Renal cortex interstitium (tissue), 11 donors: ENCODE results near the gene GOLGA8K. TPM values are rescaled to one million over a fixed set of nuclear protein-coding genes. Genes with fewer than 3 reads are reported as not detected.
"Not testable (repeated sequence)": the region's sequence is repeated elsewhere in the genome, so short reads cannot be mapped to it uniquely, and the experiment has no call there.

Source experiments
- DNase-seq, 11 donors: peaks; one replicate each; pipeline ENCODE4 v3.0.0-alpha.2; 2013; ENCODE audit warnings: low read depth in 9 of 11, low spot score in 4 of 11; ENCODE audit errors: extremely low read depth in 1 of 11
- polyA plus RNA-seq, 3 donors: library from polyadenylated mRNA; unstranded; fragments of 120-200 nt; gene quantifications; one replicate each; pipeline ENCODE4 v1.2.1, GENCODE V29; 2013; ENCODE audit not compliant: insufficient read length in 3 of 3

GOLGA8K gene
- polyA plus RNA-seq, 3 donors: 2.4 to 4.4 (median 2.9) TPM

DNA sequence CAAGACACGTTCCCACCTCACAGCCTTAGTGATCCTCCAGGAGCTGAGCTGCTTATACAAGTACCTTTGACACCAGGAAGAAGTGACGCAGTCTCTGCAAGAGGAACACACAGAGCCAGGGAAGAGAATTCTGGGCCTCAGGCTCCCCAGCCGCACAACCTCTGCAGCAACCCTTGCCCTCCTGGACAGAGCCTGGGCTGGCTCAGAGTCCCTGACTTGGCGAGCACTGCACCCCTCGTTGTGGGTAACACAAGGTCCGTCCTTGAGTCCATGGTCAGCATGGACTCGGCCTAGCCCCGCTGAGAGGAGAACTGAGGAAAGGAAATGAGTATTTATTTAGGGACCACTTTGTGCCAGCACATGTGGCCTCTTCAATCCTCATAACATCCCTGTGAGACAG, 39.6 kb downstream of the GOLGA8K start:
- not testable (repeated sequence) for DNase-seq

DNA sequence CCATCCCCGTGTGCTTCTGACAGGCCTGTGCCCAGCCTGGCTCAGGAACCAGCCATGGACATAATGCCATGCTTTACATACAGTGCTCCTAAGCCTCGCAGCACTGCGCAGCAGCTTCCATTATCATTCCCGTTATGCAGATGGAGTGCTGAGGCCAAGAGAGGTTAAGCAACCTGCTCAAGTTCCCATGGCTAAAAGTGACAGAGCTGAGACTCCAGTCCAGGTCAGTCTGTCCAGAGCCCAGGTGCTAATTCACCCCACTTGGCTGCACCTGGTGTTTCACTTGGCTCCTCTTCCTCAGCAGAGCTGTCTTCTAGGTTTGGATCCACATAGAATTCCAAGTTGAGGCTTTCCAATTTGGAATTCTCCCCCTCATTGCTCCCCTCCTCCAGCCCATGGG, 41.4 kb downstream of the GOLGA8K start:
- not testable (repeated sequence) for DNase-seq

DNA sequence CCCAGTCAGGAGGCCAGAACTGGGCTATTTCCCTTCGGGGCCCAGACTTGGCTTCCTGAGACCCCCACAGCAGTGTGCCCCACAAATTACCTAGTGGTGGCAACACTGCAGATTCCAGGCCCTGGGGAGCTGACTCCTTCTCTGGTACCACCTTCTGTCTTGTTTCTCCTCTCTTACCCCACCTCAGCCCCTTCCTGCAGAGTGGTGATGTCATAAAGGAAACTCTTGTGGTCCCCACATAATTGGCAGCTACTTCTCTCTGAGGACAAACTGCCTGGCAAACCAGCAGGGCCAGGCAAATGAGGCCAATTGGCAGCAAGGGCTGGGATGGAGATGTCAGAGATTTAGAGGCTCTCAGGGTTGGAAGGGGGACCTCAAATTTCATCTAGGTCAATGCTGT, 44.6 kb downstream of the GOLGA8K start:
- not testable (repeated sequence) for DNase-seq

DNA sequence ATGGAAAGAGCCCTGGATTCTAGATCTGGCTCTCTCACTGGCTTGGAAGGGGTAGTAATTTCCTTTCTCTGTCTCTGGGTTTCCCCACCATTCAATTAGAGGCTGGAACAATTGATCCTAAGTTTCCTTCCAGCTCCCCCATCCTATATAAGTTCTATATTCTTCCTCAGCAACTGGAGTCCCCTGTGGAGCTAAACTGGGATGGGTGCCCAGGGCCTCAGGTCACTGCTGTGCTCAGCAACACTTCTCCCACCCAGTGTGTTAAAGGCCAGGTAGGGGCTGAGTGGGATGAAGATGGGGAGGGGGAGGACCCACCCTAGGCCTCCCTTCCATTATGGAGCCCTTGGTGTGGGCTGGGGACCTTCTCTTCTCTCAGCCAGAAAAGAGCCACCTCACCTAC, 46.2 kb downstream of the GOLGA8K start:
- not testable (repeated sequence) for DNase-seq

DNA sequence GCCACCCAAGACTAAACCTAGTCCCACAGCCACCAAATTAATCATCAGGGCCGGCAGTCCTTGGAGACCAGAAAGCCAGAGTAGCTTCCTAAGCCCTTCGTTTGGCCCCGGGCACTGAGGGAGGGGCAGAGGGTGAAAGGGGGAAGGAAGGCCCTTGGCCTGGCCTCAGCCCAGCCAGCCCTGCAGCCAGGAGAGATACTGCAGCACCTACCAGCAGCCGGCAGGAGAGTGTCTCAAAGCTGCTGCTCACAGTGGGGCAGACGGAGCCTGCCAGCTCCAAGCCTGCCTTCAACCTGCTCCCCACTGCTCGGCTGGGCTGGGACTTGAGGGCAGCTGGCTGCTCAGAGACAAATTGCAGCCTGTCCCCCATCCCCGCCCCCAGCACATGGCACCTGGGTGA, 50.3 kb downstream of the GOLGA8K start:
- DNase-seq: not testable (repeated sequence)

DNA sequence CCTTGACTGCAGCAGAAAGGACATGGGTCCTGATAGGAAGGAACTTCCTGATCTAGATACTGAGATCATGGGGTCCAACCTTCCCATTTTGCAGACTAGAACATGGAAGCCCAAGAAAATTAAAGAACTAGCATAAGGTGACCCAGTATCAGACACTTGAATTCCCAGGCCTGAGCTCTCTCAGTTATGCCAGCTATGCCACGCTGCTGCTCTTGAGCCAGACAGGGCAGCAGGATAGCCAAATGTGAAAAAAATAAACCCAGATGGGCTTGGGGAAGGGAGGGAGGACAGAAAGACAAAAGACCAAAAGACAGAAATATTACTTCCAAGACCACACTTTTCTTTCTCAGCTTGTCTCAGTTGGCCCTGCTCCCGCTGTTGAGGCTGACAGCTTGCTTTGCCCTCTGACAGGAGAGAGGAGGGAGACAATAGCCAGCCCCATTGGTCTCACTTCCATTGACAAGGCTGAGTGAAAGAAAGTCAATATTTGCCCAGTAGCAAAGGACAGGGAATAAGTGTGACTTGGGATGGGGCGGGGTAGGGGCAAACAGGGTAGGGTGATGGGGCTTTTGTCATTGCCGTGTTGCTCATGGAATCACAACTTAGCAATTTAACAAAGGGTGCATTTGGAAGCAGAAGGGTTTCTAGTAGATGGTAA, 52.4 kb downstream of the GOLGA8K start:
- DNase-seq: not testable (repeated sequence)

DNA sequence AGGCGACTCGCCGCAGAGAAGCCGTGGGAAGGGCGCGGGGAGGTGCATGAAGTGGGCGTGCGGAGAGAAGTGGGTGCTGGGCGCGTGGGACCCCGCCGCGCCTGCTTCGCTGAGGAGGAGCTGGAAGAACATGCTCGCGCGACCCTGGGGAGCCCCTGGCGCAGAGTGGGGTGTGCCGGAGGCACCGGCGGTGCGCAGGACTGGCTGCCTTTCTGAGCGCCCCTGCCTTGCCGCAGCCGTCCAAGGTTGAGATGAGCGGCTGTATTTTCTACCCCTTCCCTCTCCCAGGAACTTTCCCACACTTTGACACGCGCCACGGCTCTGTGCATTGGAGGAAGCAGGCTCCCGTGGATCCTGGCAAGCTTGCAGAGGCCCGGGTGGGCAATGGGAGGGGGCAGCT, 56.1 kb downstream of the GOLGA8K start:
- not testable (repeated sequence) for DNase-seq

DNA sequence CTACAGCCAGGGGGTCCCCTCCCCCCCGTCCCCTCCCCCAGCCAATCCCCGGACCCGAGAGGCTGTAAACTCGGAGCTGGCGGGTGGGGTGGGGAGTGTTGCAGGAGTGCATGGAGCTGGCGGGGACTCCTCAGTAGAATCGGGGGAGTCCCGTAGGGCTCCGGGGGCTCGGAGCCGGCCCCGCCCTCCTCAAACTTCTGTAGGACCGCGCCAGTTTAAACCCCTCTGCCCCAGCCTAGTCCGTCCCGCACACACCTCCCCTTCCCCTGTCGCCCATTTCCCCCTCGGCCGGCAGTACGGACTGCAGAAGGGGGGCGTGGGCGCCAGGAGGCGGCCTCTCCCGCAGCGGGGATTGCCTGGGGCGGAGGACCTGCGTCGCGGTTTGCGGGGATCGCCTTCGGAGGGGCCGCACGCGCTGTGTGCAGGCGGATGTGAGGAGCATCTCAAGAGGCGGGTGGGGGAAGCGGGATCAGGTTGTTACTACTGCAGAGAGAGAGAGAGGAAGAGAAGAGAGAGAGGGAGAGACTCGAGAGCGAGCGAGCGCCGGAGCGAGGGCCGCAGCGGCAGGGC, 57.0 kb downstream of the GOLGA8K start:
- not testable (repeated sequence) for DNase-seq

DNA sequence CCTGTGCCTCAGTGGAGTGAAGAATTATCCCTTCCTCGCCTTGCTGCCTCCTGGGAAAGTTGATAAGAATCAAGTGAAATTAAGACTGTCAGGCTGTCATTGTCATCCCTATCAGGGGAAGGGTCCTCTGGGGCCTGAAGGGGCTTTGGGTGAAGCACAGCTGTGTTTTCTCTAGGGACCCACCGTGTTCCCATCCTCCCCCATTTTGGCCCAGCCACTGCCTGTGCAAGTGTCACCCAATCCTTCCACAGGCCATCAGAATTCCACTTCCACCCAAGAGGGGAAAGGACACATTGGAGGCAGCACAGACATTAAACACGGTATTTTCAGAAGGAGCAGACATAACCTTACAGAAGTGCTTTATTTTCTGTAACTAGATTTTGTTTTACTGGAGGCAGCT, 59.2 kb downstream of the GOLGA8K start:
- not testable (repeated sequence) for DNase-seq

Other genes starting within 250 kb of the GOLGA8K start
- gene GOLGA8O, start 52.3 kb upstream of the GOLGA8K start, polyA plus RNA-seq: 1 to 10 TPM in 1 of 3 donors, under 1 TPM in 2; 0.42 to 1.5 (median 0.73) TPM
- 10 to 100 TPM; 14.8 to 42.2 (median 19.7) TPM for gene GOLGA8N, start 190.2 kb upstream of the GOLGA8K start, polyA plus RNA-seq
- 10 to 100 TPM; 26.0 to 38.9 (median 38.1) TPM for gene ARHGAP11A, start 212.2 kb upstream of the GOLGA8K start, polyA plus RNA-seq
- 10 to 100 TPM; 19.0 to 31.4 (median 26.6) TPM for gene SCG5, start 238.4 kb upstream of the GOLGA8K start, polyA plus RNA-seq